SU-DHL-6 (cell line): ENCODE data around the gene MAPK6.

ENCODE experiments used
- CTCF ChIP-seq: fragments of 200-600 bp; sonication (generic); IDR thresholded peaks from one replicate; pipeline ENCODE4 v1.5.1; 2017; ENCODE audit warnings: antibody characterized with exemption, mild to moderate bottlenecking, low read length, moderate library complexity; ENCODE audit not compliant: insufficient read depth, poor library complexity, severe bottlenecking
- EZH2phosphoT487 ChIP-seq: fragments of 200-600 bp; sonication (generic), shearing (Covaris generic); conservative IDR thresholded peaks from 2 replicates; pipeline ENCODE4 v1.6.1; 2018; ENCODE audit warnings: mild to moderate bottlenecking, antibody characterized with exemption, low read length, moderate library complexity, mixed read lengths

- TF ChIP-seq CTCF (no peak), EZH2phosphoT487 (no peak)
Observed at GRCh38 chr15:51970132-51970817, 48.7 kb upstream of the MAPK6 start.
